ENCODE results near the gene PITPNM3. TPM values are rescaled to one million over a fixed set of nuclear protein-coding genes. Genes with fewer than 3 reads are reported as not detected.

PITPNM3 gene
- total RNA-seq, 6 experiments from 2014 or later = 0.94 to 1.1 (median 1.0) TPM

DNA sequence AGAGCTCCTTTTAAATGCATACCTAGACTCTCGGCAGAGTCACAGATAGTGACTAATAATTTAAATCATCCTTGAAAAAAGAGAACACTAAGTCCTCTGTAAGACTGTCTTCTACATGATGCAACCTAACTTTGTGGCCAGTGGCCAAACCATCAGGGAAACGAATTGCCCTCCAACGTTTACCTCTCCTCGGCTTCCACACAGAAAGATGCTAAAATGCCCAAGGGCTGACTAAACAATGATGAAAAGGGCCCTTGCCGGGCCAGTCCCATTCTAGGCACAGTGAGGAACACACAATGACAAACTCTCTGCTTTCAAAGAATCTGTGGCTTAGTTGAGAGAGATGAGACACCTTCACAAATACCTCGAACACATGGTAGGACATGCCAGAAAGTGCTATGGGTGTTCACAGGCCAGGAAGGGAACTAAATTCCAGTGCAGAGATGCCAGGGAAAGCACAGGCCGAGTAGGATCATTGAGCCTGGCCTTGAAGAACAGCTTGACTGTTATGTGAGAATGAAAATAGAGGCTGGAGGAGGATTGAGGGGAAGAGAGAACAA lies 35.3 kb upstream of the PITPNM3 start:
- DNase-seq = peak; percentile 91
- TF ChIP-seq, protein P1, sequence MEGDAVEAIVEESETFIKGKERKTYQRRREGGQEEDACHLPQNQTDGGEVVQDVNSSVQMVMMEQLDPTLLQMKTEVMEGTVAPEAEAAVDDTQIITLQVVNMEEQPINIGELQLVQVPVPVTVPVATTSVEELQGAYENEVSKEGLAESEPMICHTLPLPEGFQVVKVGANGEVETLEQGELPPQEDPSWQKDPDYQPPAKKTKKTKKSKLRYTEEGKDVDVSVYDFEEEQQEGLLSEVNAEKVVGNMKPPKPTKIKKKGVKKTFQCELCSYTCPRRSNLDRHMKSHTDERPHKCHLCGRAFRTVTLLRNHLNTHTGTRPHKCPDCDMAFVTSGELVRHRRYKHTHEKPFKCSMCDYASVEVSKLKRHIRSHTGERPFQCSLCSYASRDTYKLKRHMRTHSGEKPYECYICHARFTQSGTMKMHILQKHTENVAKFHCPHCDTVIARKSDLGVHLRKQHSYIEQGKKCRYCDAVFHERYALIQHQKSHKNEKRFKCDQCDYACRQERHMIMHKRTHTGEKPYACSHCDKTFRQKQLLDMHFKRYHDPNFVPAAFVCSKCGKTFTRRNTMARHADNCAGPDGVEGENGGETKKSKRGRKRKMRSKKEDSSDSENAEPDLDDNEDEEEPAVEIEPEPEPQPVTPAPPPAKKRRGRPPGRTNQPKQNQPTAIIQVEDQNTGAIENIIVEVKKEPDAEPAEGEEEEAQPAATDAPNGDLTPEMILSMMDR (IDR thresholded peaks at IDR 0.05) = no peak
- Mint-ChIP-seq H3K36me3 (ENCODE audit: low read depth) (peaks cover 69% of the 10 kb centered on the region), H3K4me1 (ENCODE audit: low read depth) (peaks cover 59% of the 10 kb centered on the region), H3K27me3 (ENCODE audit: insufficient read depth) (no peaks in the 10 kb centered on the region), H3K4me3 (peak overlapping the region; percentile 45), H3K27ac (peak overlapping the region; percentile 88), H3K9me3 (no peaks in the 10 kb centered on the region)

DNA sequence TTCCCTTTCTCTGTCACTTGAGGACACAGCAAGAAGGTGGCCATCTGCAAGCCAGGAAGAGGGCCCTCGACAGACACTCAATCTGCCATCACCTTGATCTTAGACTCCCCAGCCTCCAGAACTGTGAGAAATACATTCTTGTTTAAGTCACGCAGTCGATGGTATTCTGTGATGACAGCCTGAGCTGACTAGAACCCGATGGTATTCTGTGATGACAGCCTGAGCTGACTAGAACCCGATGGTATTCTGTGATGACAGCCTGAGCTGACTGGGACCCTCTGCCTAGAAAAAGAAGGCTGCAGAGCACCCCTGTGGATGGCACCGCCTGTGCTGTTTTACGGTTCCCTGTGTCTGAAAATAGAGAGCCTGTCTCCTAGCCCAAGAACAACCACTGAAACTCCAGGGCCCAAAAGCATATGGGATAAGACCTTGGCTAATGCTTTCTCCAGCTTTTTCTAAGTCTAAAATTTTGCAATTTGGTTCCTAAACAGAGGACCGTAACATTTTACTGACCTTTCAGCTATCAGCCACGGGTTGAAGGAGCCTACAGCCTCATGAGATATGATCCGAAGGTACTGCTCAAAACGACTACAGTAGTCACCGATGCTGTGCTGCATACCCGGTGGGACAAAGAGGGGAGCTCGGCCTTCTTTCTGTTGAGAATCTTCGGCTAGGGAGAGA lies 33.1 kb upstream of the PITPNM3 start:
- Mint-ChIP-seq H3K4me3 (no peak overlapping the region), H3K27ac (peak overlapping the region; percentile 85), H3K36me3 (ENCODE audit: low read depth) (peaks cover 76% of the 10 kb centered on the region), H3K9me3 (peaks cover 8% of the 10 kb centered on the region), H3K27me3 (ENCODE audit: insufficient read depth) (no peaks in the 10 kb centered on the region), H3K4me1 (ENCODE audit: low read depth) (peaks cover 57% of the 10 kb centered on the region)
- DNase-seq = peak; percentile 71
- TF ChIP-seq, protein P1 (IDR thresholded peaks at IDR 0.05) = no peak

DNA sequence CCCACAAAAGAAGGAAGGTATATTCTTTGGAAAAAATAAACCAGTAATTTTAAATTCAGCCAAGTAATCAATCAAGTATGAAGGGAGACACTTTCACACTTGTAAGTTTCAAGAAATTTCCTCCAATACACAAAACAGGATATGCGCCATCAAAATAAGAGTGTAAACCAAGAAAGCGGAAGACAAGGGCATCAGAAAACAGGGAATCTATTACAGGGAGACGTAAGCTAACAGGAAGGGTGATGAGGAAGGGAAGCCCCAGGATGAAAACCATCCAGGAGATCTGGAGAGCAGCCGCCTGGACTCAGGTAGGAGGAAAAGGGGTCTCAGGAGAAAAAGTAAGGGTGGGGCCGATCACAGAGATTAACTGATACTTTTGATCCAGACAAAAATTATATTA lies 31.8 kb upstream of the PITPNM3 start:
- no peak for DNase-seq
- TF ChIP-seq, protein P1 (IDR thresholded peaks at IDR 0.05) = no peak
- H3K4me3 Mint-ChIP-seq = no peak overlapping the region
- H3K36me3 Mint-ChIP-seq (ENCODE audit: low read depth) = peaks cover 82% of the 10 kb centered on the region
- peaks cover 57% of the 10 kb centered on the region for H3K4me1 Mint-ChIP-seq (ENCODE audit: low read depth)
- peaks cover 14% of the 10 kb centered on the region for H3K9me3 Mint-ChIP-seq
- H3K27ac Mint-ChIP-seq = no peak overlapping the region
- H3K27me3 Mint-ChIP-seq (ENCODE audit: insufficient read depth) = no peaks in the 10 kb centered on the region

DNA sequence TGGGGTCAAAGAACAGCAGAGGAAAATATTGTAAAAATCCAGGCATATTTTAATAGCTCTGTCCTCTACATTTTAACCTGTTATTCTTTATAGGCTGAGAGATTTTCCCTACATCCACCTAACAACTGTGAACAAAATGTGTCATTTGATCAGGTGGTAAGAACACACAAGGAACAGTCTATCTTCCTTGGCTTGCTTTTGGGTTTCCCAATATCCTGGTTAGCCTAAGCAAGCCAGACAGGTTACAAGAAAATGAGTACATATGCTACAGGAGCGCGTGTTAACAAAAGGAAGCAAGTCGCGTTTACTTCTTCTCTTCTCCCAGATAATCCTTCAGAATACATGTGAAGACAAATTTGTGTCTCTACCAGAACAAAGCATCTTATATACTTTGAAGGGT lies 31.0 kb upstream of the PITPNM3 start:
- Mint-ChIP-seq H3K4me3 (no peak overlapping the region), H3K36me3 (ENCODE audit: low read depth) (peaks cover 84% of the 10 kb centered on the region), H3K4me1 (ENCODE audit: low read depth) (peaks cover 49% of the 10 kb centered on the region), H3K9me3 (peaks cover 14% of the 10 kb centered on the region), H3K27ac (no peak overlapping the region), H3K27me3 (ENCODE audit: insufficient read depth) (no peaks in the 10 kb centered on the region)
- no peak for DNase-seq
- TF ChIP-seq, protein P1 (IDR thresholded peaks at IDR 0.05) = no peak

DNA sequence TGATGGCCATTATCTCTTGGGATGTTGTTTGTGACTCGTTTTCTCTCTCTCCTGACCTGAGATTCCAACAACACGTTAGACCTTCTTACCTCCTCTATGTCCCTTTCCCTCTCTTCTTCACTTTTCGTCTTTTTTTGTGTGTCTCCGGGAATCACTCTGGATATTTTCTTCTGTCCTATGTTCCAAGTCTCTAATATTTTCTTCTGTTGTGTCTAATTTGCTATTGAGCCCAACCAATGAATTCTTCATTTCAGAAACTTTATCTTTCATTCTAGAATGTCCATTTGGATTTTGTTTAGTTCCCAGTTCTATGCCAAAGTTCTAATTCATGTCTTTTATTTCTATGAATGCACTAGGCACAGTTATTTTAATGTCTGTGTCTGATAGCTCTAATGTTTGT lies 27.1 kb upstream of the PITPNM3 start:
- Mint-ChIP-seq H3K9me3 (peaks cover 14% of the 10 kb centered on the region), H3K4me3 (no peak overlapping the region), H3K27me3 (ENCODE audit: insufficient read depth) (no peaks in the 10 kb centered on the region; the same call in 1 of the 2 replicates), H3K27ac (no peak overlapping the region), H3K36me3 (ENCODE audit: low read depth) (peaks cover 64% of the 10 kb centered on the region), H3K4me1 (ENCODE audit: low read depth) (peaks cover 11% of the 10 kb centered on the region)
- DNase-seq = no peak
- TF ChIP-seq, protein P1 (IDR thresholded peaks at IDR 0.05) = no peak

Measured in HFFc6 (cell line).